ENCODE data around the gene SENP8. TPM values are rescaled to one million over a fixed set of nuclear protein-coding genes. Genes with fewer than 3 reads are reported as not detected.

Gene SENP8
- total and polyA plus RNA-seq, 4 donors: 5.1 to 6.7 (median 6.0) TPM

DNA sequence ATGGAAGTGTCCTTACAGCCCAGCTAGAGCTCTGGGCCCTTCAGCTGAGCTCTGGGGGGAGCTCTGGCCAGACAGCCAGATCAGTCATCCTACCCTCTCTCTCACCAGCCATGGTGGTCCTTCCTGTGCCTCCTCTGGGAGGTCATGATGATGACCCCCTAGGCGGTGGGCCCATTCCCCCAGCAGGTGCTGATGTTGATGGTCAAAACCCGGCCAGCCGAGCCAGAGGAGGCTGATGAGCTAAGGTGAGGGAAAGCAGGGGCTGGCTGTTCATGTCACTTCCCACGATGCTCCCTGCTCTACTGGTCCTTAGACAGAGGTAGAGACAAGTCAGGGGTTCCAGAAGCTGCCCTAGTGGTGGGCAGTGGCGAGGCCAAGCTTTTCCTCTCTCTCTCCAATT lies 44.4 kb downstream of the SENP8 start:
- H3K27ac ChIP-seq (ENCODE audit: low read depth, low read length): no peak overlapping the region
- no peak for DNase-seq (ENCODE audit: low read depth in 4 of 6, low spot score in 6 of 6)
- peaks cover 35% of the 10 kb centered on the region for H3K4me1 ChIP-seq (ENCODE audit: control insufficient read depth, insufficient read depth, low read length)
- 100% methylated on average over 5 of the region's 5 CpGs for WGBS (ENCODE audit: insufficient coverage)
- no peaks in the 10 kb centered on the region for H3K9me3 ChIP-seq (ENCODE audit: control insufficient read depth, insufficient read depth, low read length)
- H3K4me3 ChIP-seq (ENCODE audit: low read depth, low read length): no peak overlapping the region
- H3K36me3 ChIP-seq (ENCODE audit: control insufficient read depth, insufficient read depth, low read length): peaks cover 2% of the 10 kb centered on the region
- no peaks in the 10 kb centered on the region for H3K27me3 ChIP-seq (ENCODE audit: control insufficient read depth, insufficient read depth, low read length)

DNA sequence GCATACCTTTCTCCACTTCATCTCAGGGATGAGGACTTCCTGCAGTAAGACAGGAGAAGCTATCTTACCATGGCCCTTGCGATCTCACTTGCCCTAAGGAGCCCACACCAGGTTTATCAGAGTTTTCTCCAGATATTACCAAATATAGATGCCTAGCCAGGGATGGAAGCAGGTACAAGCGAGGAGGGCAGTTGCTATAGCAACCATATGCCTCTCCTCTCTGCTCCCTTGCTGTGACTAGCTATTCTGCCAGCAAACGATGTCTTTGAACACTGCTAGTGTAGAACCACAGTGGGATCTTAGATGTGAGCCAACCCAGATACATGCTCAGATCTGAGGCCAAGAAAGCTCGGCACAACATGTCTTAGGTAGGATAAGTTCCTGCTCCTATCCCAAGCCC lies 45.5 kb downstream of the SENP8 start:
- Histone ChIP-seq H3K4me3 (ENCODE audit: low read depth, low read length) (no peak overlapping the region), H3K27me3 (ENCODE audit: control insufficient read depth, insufficient read depth, low read length) (no peaks in the 10 kb centered on the region), H3K36me3 (ENCODE audit: control insufficient read depth, insufficient read depth, low read length) (peaks cover 2% of the 10 kb centered on the region), H3K4me1 (ENCODE audit: control insufficient read depth, insufficient read depth, low read length) (peaks cover 46% of the 10 kb centered on the region), H3K9me3 (ENCODE audit: control insufficient read depth, insufficient read depth, low read length) (no peaks in the 10 kb centered on the region), H3K27ac (ENCODE audit: low read depth, low read length) (no peak overlapping the region)
- DNase-seq (ENCODE audit: low read depth in 4 of 6, low spot score in 6 of 6): peak in 2 of 6 donors; percentile 74 to 89
- 43% methylated on average over 4 of the region's 4 CpGs for WGBS (ENCODE audit: insufficient coverage)

DNA sequence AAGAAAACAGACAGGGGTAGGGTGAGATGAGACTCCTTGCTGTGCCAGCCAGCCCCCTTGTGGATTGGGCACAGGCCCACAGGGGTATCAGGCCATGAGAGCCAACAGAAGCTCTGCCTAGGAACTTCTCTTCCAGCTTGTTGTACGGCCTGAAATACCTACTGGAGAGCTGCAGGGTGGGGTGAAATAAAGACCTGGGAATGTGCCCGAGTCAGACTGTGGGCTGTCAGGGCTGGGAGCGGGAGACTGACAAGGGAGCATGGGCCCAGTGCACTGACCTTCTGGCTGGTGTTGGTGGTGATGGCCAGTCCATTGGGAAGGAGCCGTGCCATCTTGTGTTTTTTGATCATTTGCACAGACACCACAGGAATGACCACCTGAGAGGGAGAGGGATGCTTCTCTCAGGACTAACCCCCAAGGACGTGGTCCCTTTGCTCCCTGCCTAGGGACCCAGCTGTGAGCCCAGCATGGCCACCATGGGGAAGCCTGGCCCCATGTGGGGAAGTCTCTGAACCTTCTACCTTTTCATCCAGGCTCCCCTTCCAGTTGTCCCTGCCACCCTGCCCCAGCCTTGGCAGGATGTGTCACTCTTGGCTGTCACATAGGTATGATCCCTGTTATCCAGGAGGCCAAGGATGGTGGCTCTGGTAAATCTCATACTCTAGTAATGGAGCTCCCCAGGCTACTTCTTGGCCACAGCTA lies 48.7 kb downstream of the SENP8 start:
- H3K4me1 ChIP-seq (ENCODE audit: control insufficient read depth, insufficient read depth, low read length): peaks cover 48% of the 10 kb centered on the region
- no peaks in the 10 kb centered on the region for H3K9me3 ChIP-seq (ENCODE audit: control insufficient read depth, insufficient read depth, low read length)
- no peak overlapping the region for H3K4me3 ChIP-seq (ENCODE audit: low read depth, low read length)
- DNase-seq (ENCODE audit: low read depth in 4 of 6, low spot score in 6 of 6): no peak
- WGBS (ENCODE audit: insufficient coverage): 76% methylated on average over 5 of the region's 5 CpGs
- H3K27me3 ChIP-seq (ENCODE audit: control insufficient read depth, insufficient read depth, low read length): no peaks in the 10 kb centered on the region
- no peak overlapping the region for H3K27ac ChIP-seq (ENCODE audit: low read depth, low read length)
- peaks cover 2% of the 10 kb centered on the region for H3K36me3 ChIP-seq (ENCODE audit: control insufficient read depth, insufficient read depth, low read length)

- no peak overlapping the region for H3K4me3 ChIP-seq (ENCODE audit: low read depth, low read length)
- peaks cover 2% of the 10 kb centered on the region for H3K36me3 ChIP-seq (ENCODE audit: control insufficient read depth, insufficient read depth, low read length)
- no peak for DNase-seq (ENCODE audit: low read depth in 4 of 6, low spot score in 6 of 6)
- no peak overlapping the region for H3K27ac ChIP-seq (ENCODE audit: low read depth, low read length)
- no peaks in the 10 kb centered on the region for H3K9me3 ChIP-seq (ENCODE audit: control insufficient read depth, insufficient read depth, low read length)
- peaks cover 42% of the 10 kb centered on the region for H3K4me1 ChIP-seq (ENCODE audit: control insufficient read depth, insufficient read depth, low read length)
- 94% methylated on average over 5 of the region's 6 CpGs for WGBS (ENCODE audit: insufficient coverage)
- H3K27me3 ChIP-seq (ENCODE audit: control insufficient read depth, insufficient read depth, low read length): no peaks in the 10 kb centered on the region
These were observed 49.2 kb downstream of the SENP8 start for GRCh38 chr15:72167445-72167844.

DNA sequence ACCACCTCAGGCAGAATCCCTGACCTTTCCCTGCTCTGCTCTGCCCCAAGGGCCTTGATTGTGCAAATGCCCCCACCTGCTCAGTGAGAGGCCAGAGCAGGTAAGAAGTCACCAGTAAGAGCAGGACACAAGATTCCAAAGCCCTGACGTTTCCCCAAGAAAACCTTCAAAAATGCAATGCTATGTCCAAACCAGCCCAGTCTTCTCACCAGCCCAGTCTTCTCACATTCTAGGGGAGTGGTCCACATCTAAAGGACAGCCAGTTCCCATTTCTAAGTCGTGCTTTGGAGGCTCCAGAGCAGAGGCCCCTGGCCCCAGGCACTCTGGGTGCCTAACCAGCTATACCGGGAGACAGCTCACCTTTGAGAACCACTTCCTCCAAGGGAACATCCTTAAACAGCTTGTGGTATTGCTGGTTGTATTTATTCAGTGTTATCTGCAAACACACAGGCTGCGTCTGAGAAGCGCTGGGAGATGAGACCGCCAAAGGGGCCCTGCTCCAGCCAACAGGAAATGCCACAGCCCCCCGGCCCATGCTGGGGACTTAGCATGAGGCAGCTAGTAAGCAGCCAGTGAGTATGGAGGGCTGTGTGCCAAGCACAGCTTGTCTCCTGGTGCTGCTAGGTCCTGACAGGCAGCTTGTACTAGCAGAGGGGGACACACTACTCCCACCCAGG lies 50.1 kb downstream of the SENP8 start:
- no peaks in the 10 kb centered on the region for H3K9me3 ChIP-seq (ENCODE audit: control insufficient read depth, insufficient read depth, low read length)
- H3K27ac ChIP-seq (ENCODE audit: low read depth, low read length): peak overlapping the region; percentile 37
- H3K27me3 ChIP-seq (ENCODE audit: control insufficient read depth, insufficient read depth, low read length): no peaks in the 10 kb centered on the region
- peaks cover 36% of the 10 kb centered on the region for H3K4me1 ChIP-seq (ENCODE audit: control insufficient read depth, insufficient read depth, low read length)
- peak in 2 of 6 donors; percentile 69 to 88 for DNase-seq (ENCODE audit: low read depth in 4 of 6, low spot score in 6 of 6)
- 35% methylated on average over 6 of the region's 7 CpGs for WGBS (ENCODE audit: insufficient coverage)
- H3K36me3 ChIP-seq (ENCODE audit: control insufficient read depth, insufficient read depth, low read length): peaks cover 2% of the 10 kb centered on the region
- no peak overlapping the region for H3K4me3 ChIP-seq (ENCODE audit: low read depth, low read length)

- H3K4me1 ChIP-seq (ENCODE audit: control insufficient read depth, insufficient read depth, low read length): peaks cover 33% of the 10 kb centered on the region
- peaks cover 2% of the 10 kb centered on the region for H3K36me3 ChIP-seq (ENCODE audit: control insufficient read depth, insufficient read depth, low read length)
- no peaks in the 10 kb centered on the region for H3K27me3 ChIP-seq (ENCODE audit: control insufficient read depth, insufficient read depth, low read length)
- peak overlapping the region; percentile 37 for H3K27ac ChIP-seq (ENCODE audit: low read depth, low read length)
- WGBS (ENCODE audit: insufficient coverage): 46% methylated on average over 3 of the region's 4 CpGs
- H3K9me3 ChIP-seq (ENCODE audit: control insufficient read depth, insufficient read depth, low read length): no peaks in the 10 kb centered on the region
- no peak for DNase-seq (ENCODE audit: low read depth in 4 of 6, low spot score in 6 of 6)
- H3K4me3 ChIP-seq (ENCODE audit: low read depth, low read length): no peak overlapping the region
These were observed 50.6 kb downstream of the SENP8 start for GRCh38 chr15:72168808-72169190.

DNA sequence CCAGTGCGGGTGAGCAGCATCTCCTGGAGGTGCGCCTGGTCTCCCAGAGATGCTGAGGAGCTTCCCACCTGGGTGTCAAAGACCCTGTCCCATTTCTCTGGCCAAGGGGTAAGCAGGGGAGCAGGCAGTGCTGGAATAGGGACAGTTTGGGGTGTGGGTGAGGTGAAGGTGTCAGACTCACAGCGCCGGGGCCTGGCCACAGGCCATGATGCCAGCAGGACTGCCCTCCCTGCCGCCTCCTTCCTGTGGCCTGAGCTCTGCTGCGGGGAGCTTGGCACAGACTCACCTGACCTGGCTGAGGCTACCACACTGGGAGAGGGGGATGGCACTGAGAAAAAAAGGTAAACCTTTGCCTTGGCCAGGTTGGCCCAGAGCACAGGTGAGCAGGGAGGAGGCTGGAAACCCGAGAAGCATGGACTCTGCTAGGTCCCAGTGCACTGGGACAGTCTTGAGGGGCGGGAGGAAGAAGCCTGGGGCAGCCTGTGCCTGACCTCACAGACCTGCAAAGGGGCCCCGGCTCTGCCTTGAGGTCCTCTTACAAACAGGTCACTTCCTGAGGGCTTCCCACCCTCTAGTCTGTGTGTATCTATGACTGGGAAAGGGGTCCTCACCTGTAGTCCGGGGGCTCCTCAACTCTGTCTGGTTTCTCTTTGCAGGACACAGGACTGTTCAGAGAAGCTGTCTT lies 51.2 kb downstream of the SENP8 start:
- Histone ChIP-seq H3K27me3 (ENCODE audit: control insufficient read depth, insufficient read depth, low read length) (no peaks in the 10 kb centered on the region), H3K4me1 (ENCODE audit: control insufficient read depth, insufficient read depth, low read length) (peaks cover 29% of the 10 kb centered on the region), H3K9me3 (ENCODE audit: control insufficient read depth, insufficient read depth, low read length) (no peaks in the 10 kb centered on the region), H3K36me3 (ENCODE audit: control insufficient read depth, insufficient read depth, low read length) (peaks cover 2% of the 10 kb centered on the region), H3K27ac (ENCODE audit: low read depth, low read length) (no peak overlapping the region), H3K4me3 (ENCODE audit: low read depth, low read length) (no peak overlapping the region)
- 74% methylated on average over 10 of the region's 10 CpGs for WGBS (ENCODE audit: insufficient coverage)
- DNase-seq (ENCODE audit: low read depth in 4 of 6, low spot score in 6 of 6): no peak

- H3K4me3 ChIP-seq (ENCODE audit: low read depth, low read length): no peak overlapping the region
- WGBS (ENCODE audit: insufficient coverage): 97% methylated on average over 15 of the region's 16 CpGs
- no peak for DNase-seq (ENCODE audit: low read depth in 4 of 6, low spot score in 6 of 6)
- H3K27ac ChIP-seq (ENCODE audit: low read depth, low read length): no peak overlapping the region
- H3K4me1 ChIP-seq (ENCODE audit: control insufficient read depth, insufficient read depth, low read length): peaks cover 29% of the 10 kb centered on the region
- no peaks in the 10 kb centered on the region for H3K27me3 ChIP-seq (ENCODE audit: control insufficient read depth, insufficient read depth, low read length)
- H3K36me3 ChIP-seq (ENCODE audit: control insufficient read depth, insufficient read depth, low read length): peaks cover 2% of the 10 kb centered on the region
- H3K9me3 ChIP-seq (ENCODE audit: control insufficient read depth, insufficient read depth, low read length): no peaks in the 10 kb centered on the region
These were observed 51.9 kb downstream of the SENP8 start for GRCh38 chr15:72169921-72170611.

GRCh38 chr15:72170691-72171090 lies 52.5 kb downstream of the SENP8 start:
- H3K27me3 ChIP-seq (ENCODE audit: control insufficient read depth, insufficient read depth, low read length): no peaks in the 10 kb centered on the region
- H3K27ac ChIP-seq (ENCODE audit: low read depth, low read length): no peak overlapping the region
- peaks cover 30% of the 10 kb centered on the region for H3K4me1 ChIP-seq (ENCODE audit: control insufficient read depth, insufficient read depth, low read length)
- 91% methylated on average over 7 of the region's 7 CpGs for WGBS (ENCODE audit: insufficient coverage)
- DNase-seq (ENCODE audit: low read depth in 4 of 6, low spot score in 6 of 6): no peak
- H3K4me3 ChIP-seq (ENCODE audit: low read depth, low read length): no peak overlapping the region
- no peaks in the 10 kb centered on the region for H3K9me3 ChIP-seq (ENCODE audit: control insufficient read depth, insufficient read depth, low read length)
- H3K36me3 ChIP-seq (ENCODE audit: control insufficient read depth, insufficient read depth, low read length): peaks cover 2% of the 10 kb centered on the region

Data from spinal cord (tissue), 10 donors.